GM19468 (cell line): ENCODE measurements around the gene MAB21L4.

Source experiments
- ATAC-seq: cut with Tn5 transposase; IDR thresholded peaks from one replicate; pipeline ENCODE4 v1.9.1; 2021; ENCODE audit warnings: mild to moderate bottlenecking, moderate library complexity, moderate number of reproducible peaks; ENCODE audit not compliant: unreplicated experiment; ENCODE audit errors: extremely low read depth

The MAB21L4 gene

GRCh38 chr2:240884745-240885144 is 11.2 kb downstream of the MAB21L4 start:
- no peak for ATAC-seq

- no peak for ATAC-seq
Measured at GRCh38 chr2:240884221-240884620, 11.7 kb downstream of the MAB21L4 start.

- ATAC-seq, result no peak
Measured at GRCh38 chr2:240881913-240882312, 14.0 kb downstream of the MAB21L4 start.

- ATAC-seq, result no peak
Measured at GRCh38 chr2:240879105-240879504, 16.9 kb downstream of the MAB21L4 start.

- no peak for ATAC-seq
Measured at GRCh38 chr2:240878341-240878936, 17.5 kb downstream of the MAB21L4 start.

GRCh38 chr2:240877460-240878340 is 18.3 kb downstream of the MAB21L4 start:
- ATAC-seq, result no peak

GRCh38 chr2:240876475-240877251 is 19.3 kb downstream of the MAB21L4 start:
- ATAC-seq, result no peak

- no peak for ATAC-seq
Measured at GRCh38 chr2:240876035-240876474, 19.9 kb downstream of the MAB21L4 start.

GRCh38 chr2:240875228-240876034 is 20.5 kb downstream of the MAB21L4 start:
- ATAC-seq, result no peak

GRCh38 chr2:240874715-240875227 is 21.2 kb downstream of the MAB21L4 start:
- ATAC-seq, result no peak

GRCh38 chr2:240873805-240874714 is 21.9 kb downstream of the MAB21L4 start:
- ATAC-seq, result no peak

GRCh38 chr2:240873098-240873788 is 22.7 kb downstream of the MAB21L4 start:
- ATAC-seq, result no peak

GRCh38 chr2:240872317-240873097 is 23.4 kb downstream of the MAB21L4 start:
- no peak for ATAC-seq

- ATAC-seq, result no peak
Measured at GRCh38 chr2:240871071-240871958, 24.6 kb downstream of the MAB21L4 start.

- ATAC-seq, result no peak
Measured at GRCh38 chr2:240869956-240870875, 25.7 kb downstream of the MAB21L4 start.
